Measurements from ENCODE around the gene OR2M4.

DNA sequence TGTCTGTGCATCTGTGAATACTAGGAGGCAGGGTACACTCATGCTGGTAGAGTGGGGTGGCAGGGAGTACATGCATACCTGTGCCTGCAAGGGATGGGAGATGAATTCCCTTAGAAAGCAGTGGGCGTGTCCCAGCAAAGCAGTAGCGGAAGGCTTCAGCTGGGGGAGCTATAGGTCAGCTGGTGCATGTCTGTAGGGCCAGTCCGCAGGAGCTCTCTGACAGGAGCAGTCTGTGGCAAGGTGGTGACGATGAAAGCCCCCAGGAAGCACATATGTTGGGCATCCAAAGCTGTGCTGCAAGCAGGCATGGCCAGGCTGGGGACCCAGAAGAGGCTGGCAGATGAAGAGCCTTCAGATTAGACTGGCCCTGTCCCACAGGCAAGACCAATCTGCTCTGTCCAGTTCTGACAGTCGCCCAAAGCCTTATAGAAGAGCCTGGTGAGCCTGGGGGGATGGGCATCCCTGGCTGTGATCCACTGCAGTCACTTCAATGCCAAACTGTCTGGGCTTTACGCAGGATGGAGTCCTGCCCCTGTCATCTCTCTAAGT, 1.8 kb upstream of the OR2M4 start:
- TF ChIP-seq EP300 (IDR thresholded peaks at IDR 0.05), result no peak
- no peak for TF ChIP-seq POLR2A (IDR thresholded peaks at IDR 0.05; ENCODE audit: low read depth)

All from esophagus muscularis mucosa (tissue), 2 donors.